Mesodermal cell (in vitro differentiated cells): ENCODE measurements around the gene PRR3.
A peak's percentile ranks its signal among the peaks of the same experiment; 100 is the strongest.

Experiments used
- H3K27ac ChIP-seq: 2 replicates; pipeline ENCODE4 v1.7.0; 2013; ENCODE audit warnings: mild to moderate bottlenecking, low read depth, low read length, moderate library complexity; ENCODE audit not compliant: severe bottlenecking
- H3K36me3 ChIP-seq: 2 replicates; pipeline ENCODE4 v1.7.1; 2013; ENCODE audit warnings: mild to moderate bottlenecking, low read length, moderate library complexity; ENCODE audit not compliant: control insufficient read depth, insufficient read depth
- H3K4me1 ChIP-seq: one replicate; pipeline ENCODE4 v1.7.1; 2013; ENCODE audit warnings: mild to moderate bottlenecking, low read length; ENCODE audit not compliant: insufficient read depth, control insufficient read depth, poor library complexity, severe bottlenecking
- H3K4me3 ChIP-seq: 2 replicates; pipeline ENCODE4 v1.7.0; 2013; ENCODE audit warnings: low read length, control low read depth, mild to moderate bottlenecking; ENCODE audit not compliant: insufficient read depth, poor library complexity, severe bottlenecking; ENCODE audit errors: extremely low read depth
- H3K9me3 ChIP-seq: 2 replicates; pipeline ENCODE4 v1.7.1; 2013; ENCODE audit warnings: mild to moderate bottlenecking, low read length, moderate library complexity; ENCODE audit not compliant: control insufficient read depth
- WGBS, 2 experiments: methylation state at CpG; one replicate each; pipeline ENCODE4 v1.1.5; 2013; ENCODE audit warnings: missing lambda C conversion rate in 2 of 2; ENCODE audit not compliant: insufficient coverage in 2 of 2; 5-methylcytosine and 5-hydroxymethylcytosine counted together

The PRR3 gene

DNA sequence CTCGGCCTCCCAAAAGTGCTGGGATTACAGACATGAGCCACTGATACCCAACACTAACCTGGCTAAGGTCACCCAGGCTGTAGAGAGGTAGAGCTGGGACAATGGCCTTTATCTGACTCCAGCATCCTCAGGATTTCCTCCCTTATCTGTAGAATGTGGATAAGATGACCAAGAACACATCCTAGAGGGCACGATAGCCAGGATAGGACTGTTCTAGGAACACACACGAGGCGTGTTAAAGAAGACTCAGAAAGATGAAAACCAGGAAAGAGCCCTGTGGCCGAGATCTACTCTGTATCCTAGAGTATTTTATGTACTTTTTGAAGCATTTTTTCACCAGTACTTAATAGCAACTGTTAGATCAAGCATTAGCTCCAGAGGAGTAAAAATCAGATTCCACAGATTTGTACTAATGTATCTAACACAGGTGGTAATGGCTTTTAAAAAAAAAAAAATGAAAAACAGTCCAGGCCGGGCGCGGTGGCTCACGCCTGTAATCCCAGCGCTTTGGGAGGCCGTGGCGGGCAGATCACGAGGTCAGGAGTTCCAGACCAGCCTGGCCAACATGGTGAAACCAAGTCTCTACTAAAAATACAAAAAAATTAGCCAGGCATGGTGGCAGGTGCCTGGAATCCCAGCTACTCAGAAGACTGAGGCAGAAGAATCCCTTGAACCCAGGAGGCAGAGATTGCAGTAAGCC, 42.7 kb downstream of the PRR3 start:
- H3K9me3 ChIP-seq = no peaks in the 10 kb centered on the region
- H3K4me1 ChIP-seq = no peaks in the 10 kb centered on the region
- peaks cover 57% of the 10 kb centered on the region for H3K36me3 ChIP-seq
- WGBS, 2 experiments = 92 to 97% methylated on average over 11 to 13 of the region's 13 CpGs
- H3K4me3 ChIP-seq = no peak overlapping the region
- peak overlapping the region; percentile 50 for H3K27ac ChIP-seq

DNA sequence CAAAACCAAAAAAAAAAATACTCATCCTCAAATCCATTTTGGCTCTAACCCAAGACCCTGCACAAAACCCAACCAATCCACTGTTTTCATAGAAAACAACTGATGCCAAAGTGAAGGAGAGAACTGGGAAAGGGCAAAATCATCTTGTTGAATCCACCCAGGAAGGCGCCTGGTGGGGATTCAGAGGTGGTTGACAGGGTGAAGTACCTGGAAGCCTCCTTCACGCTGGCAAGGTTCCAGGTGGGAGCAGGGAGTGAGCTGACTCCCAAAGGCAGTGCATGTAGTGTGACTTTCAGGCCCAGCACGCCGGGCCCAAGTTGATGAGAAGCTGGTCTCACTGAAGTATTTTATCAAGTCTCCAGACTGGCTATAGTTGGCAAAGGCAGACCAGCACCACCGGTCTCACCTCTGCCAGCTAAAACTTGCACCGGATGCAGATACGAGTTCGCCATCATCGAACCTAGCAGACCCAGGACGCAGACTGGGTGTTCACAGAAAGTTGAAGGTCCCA, 43.4 kb downstream of the PRR3 start:
- 98 to 100% methylated on average over 10 of the region's 10 CpGs for WGBS, 2 experiments
- Histone ChIP-seq H3K36me3 (peaks cover 64% of the 10 kb centered on the region), H3K9me3 (no peaks in the 10 kb centered on the region), H3K27ac (peak overlapping the region; percentile 3), H3K4me1 (no peaks in the 10 kb centered on the region), H3K4me3 (no peak overlapping the region)

DNA sequence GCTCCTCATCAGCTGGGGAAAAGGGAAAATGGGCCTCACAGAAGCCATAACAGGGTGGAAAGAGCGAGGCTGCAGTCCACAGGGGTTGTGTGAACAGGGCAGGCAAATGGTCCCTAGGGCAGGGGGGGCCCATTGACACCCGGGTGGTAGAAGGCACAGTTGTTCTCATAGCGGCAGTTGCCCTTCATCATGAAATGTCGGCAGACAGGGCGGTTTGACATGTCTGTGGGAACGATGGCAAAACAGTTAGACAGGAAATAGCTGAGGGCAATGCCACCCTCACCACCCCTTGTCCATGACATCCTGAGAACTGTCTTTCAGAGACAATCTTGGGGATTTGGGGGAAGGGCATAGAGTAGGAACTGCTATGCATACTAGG, 44.3 kb downstream of the PRR3 start:
- Histone ChIP-seq H3K9me3 (no peaks in the 10 kb centered on the region), H3K4me1 (no peaks in the 10 kb centered on the region), H3K36me3 (peaks cover 74% of the 10 kb centered on the region), H3K27ac (peak overlapping the region; percentile 23), H3K4me3 (no peak overlapping the region)
- 99 to 100% methylated on average over 6 of the region's 6 CpGs for WGBS, 2 experiments

DNA sequence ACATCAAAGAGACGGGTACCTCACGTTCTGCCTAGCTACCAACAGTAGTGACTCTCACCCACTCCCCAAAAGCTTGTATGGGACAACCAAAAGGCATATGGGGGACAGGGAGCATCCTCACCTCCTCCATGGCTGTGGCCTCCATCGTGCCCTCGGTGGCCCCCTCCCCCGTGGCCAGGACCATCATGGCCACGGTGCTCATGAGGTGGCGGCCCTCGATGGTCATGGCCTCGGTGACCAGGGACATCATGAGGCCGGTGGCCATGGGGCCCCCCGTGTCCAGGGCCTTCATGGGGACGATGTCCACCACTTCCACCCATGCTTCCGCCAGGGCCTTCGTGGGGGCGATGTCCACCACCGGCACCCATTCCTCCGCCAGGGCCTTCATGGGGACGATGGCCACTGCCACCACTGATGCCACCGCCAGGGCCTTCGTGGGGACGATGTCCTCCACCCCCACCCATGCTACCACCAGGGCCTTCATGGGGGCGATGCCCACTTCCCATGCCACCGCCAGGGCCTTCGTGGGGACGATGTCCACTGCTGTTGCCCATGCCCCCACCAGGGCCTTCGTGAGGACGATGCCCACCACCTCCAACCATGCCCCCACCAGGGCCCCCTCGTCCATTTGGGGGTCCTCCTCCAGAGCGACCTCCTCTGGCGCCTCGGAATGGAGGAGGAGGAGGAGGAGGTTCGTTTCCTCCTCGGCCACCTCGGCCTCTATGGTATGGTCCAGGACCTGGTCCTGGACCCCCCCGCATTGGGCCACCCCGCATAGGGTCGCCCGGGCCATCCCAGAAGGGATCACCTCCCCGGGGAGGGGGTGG, 44.9 kb downstream of the PRR3 start:
- no peaks in the 10 kb centered on the region for H3K4me1 ChIP-seq
- WGBS, 2 experiments = 95 to 98% methylated on average over 24 to 26 of the region's 39 CpGs
- H3K4me3 ChIP-seq = no peak overlapping the region
- no peak overlapping the region for H3K27ac ChIP-seq
- peaks cover 77% of the 10 kb centered on the region for H3K36me3 ChIP-seq
- H3K9me3 ChIP-seq = no peaks in the 10 kb centered on the region

- Histone ChIP-seq H3K36me3 (peaks cover 95% of the 10 kb centered on the region), H3K27ac (no peak overlapping the region), H3K4me3 (no peak overlapping the region), H3K4me1 (no peaks in the 10 kb centered on the region), H3K9me3 (no peaks in the 10 kb centered on the region)
- WGBS, 2 experiments = 96 to 97% methylated on average over 10 to 13 of the region's 13 CpGs
These were observed 46.9 kb downstream of the PRR3 start for GRCh38 chr6:30603961-30604360.

DNA sequence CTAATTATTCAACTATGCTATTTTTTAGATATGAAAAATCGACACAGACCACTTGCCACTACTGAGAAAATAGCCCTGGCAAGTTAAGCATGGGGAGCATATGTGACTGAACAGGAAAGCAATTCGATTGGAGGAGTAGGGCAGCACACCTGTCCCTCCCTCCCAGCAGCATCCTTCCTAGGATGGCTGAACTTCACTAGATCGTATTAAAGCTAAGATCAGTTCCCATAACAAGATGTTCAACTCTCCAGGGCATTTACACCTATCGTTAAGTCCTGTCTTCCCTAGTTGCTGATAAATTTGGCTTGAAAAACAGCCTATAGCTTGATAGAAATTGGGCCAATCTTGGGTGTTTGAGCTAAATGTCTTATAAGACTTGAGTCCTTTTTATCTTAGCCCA, 53.0 kb downstream of the PRR3 start:
- Histone ChIP-seq H3K4me1 (peaks cover 18% of the 10 kb centered on the region), H3K36me3 (peaks cover 80% of the 10 kb centered on the region), H3K4me3 (no peak overlapping the region), H3K27ac (no peak overlapping the region), H3K9me3 (no peaks in the 10 kb centered on the region)
- 82 to 100% methylated on average over 2 to 4 of the region's 4 CpGs for WGBS, 2 experiments

DNA sequence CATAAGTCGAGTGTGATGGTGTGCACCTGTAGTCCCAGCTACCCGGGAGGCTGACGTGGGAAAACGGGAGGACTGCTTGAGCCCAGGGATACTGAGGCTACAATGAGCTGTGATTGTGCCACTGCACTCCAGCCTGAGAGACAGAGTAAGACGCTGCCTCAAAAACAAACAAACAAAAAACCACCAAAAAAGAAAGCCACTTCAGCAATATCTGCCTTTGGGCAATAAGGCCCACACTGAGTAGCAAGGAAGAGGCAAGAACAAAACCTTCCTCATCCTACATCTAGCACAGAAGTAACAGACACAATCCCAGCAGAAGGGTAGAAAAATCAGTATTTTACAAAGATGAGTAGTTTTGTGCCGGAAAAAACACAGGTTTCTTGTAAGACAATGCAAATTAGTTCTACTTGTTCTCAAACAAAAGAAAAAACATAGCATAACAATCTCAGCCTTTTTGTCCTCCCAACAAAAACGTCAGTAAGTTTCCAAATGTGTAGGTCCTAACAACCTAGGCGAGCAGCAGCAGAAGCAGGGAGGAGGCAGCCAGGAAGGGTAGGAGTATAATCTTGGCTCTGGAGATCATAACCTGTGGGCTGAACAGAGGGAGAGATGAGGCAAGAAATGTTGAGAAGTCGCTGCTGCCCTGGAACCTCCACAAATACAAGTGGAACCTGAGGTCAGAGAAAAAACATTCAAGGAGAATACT, 54.2 kb downstream of the PRR3 start:
- H3K4me3 ChIP-seq = no peak overlapping the region
- no peaks in the 10 kb centered on the region for H3K9me3 ChIP-seq
- H3K4me1 ChIP-seq = peaks cover 18% of the 10 kb centered on the region
- H3K36me3 ChIP-seq = peaks cover 74% of the 10 kb centered on the region
- WGBS, 2 experiments = 94 to 97% methylated on average over 3 to 7 of the region's 9 CpGs
- H3K27ac ChIP-seq = no peak overlapping the region

- Histone ChIP-seq H3K4me1 (peaks cover 18% of the 10 kb centered on the region), H3K4me3 (no peak overlapping the region), H3K9me3 (no peaks in the 10 kb centered on the region), H3K36me3 (peaks cover 74% of the 10 kb centered on the region), H3K27ac (no peak overlapping the region)
- WGBS, 2 experiments = no CpG with 5 or more reads among the region's 2 CpGs
These were observed 54.7 kb downstream of the PRR3 start for GRCh38 chr6:30611856-30612194.

DNA sequence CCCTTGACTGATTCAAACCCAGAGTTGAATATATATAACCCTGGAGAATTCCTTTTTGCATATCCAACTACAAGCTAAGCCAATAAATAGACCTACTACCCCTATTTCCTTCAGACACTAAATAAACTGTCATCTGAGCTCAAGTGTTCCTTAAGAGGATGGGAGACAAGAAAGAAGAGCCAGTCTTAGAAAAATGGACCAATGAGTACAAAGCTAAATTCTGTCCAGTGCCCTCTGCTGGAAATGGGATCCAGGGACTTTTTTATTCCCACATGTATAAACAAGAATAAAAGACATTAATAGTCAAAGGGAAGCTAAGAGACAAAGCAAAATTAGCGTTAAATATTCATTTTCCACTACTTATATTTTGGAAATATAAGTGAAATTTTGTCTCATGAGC, 55.1 kb downstream of the PRR3 start:
- no peak overlapping the region for H3K4me3 ChIP-seq
- H3K4me1 ChIP-seq = peaks cover 18% of the 10 kb centered on the region
- H3K27ac ChIP-seq = no peak overlapping the region
- peaks cover 71% of the 10 kb centered on the region for H3K36me3 ChIP-seq
- no peaks in the 10 kb centered on the region for H3K9me3 ChIP-seq
- no CpG with 5 or more reads among the region's 1 CpG for WGBS, 2 experiments

DNA sequence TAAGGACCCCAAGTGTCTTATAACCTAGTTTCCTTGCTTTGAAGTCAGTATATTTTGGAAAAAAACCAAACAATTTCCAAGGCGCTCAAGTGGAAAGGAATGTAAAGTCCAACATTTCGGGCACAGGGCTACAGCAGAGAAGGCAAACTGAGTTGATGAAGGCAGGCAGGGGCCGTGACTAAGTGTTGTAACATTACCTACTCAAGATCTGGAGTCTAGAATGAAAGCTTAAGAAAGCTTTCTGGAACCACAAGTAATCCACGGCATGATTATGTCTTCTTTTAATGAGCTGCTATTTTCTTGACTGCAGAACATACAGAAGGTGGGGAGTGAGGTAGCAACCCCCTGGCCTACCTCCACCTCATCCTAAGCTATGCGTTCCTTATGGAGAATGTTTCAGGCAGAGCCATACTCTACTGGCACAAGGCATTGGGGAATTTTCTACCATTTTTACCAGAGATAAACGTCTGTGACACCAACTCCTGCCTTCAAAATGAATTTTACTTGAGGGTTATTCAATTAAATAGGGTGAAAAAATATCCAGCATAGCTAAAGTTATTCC, 55.7 kb downstream of the PRR3 start:
- H3K36me3 ChIP-seq = peaks cover 66% of the 10 kb centered on the region
- H3K9me3 ChIP-seq = no peaks in the 10 kb centered on the region
- H3K4me3 ChIP-seq = no peak overlapping the region
- WGBS, 2 experiments = 68 to 92% methylated on average over 4 to 5 of the region's 6 CpGs
- H3K27ac ChIP-seq = peak overlapping the region; percentile 48
- H3K4me1 ChIP-seq = peaks cover 18% of the 10 kb centered on the region
